DMS79 treated with DMSO at 0.1 percent for 48 hours (cell line): ENCODE measurements around the gene ADGRV1.

Source experiments
- DNase-seq: peaks from one replicate; lab custom pipeline; 2025; lab: John Stamatoyannopoulos, UW

ADGRV1 gene

GRCh38 chr5:91171322-91171721 is 612.7 kb downstream of the ADGRV1 start:
- no peak for DNase-seq

GRCh38 chr5:91174396-91174795 is 615.8 kb downstream of the ADGRV1 start:
- no peak for DNase-seq

DNA sequence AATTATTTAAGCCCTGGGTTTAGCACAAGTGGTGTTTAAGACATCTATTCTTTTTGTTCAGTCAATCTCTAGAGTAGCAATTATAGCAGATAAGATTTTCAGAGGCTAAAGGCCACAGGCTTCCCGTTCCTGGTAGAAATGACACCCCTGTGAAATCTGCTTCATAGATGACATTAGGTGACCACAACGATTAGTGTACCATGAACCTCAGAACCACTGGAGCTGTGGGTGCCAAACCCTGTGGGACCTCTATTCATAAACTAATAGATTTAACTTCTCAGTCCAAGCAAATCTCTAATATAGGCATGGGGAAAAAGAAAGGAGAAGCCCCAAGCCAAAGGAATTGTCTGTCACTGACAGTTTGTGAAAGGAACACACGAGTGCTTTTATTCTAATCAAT is 617.1 kb downstream of the ADGRV1 start:
- DNase-seq, result no peak

- no peak for DNase-seq
These were observed 617.9 kb downstream of the ADGRV1 start for GRCh38 chr5:91176288-91177016.

DNA sequence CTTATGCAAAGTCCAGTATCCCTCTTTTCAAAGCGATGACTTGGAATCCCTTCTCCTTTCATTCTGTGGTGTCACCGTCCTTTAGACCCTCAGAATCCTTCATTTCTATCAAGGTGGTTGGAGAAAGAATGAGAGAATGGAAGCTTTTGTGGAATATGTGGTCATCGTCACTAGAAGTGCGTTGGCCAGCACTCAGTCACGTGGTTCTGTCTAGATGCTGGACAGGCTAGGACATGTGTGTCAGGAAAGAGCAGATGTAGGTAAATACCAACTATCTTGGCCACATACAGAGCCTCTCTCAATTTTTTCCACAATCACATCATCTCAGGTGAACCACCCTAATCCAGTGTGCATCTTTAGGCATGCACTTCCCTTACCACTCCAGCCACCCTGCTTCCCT is 618.5 kb downstream of the ADGRV1 start:
- no peak for DNase-seq

DNA sequence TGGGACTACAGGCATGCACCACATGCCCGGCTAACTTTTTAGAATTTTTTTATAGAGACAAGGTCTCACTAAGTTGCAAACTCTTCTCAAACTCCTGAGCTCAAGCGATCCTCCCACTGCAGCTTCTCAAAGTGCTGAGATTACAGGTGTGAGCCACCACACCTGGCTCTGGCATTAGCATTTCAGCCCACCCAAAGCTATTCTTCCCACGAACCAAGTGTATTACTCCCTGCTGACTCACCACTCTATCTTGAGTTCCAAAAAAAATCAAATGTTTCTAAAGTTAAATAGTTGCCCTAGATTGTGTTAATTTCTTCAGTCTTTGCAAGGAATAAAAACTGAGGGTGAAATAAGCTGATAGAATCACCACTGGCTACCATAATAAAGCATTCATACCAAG is 619.0 kb downstream of the ADGRV1 start:
- DNase-seq, result no peak

DNA sequence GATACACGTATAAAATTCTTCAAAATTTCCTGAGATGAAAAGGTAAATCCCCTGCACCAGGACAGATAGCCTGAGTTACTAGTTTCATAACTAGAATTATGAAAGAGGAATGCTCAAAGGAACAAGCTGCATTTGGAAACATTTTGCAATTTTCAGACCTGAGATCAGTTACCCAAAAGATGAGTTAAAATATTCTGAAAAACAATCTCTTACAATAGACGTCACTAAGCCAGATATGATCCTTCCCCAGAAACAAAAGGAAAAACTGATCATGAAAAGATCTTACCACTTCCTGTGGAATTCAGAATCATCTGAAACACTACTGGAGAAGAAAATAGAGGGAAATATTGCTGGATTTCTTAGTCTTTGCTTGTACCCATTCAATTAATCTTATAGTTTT is 619.9 kb downstream of the ADGRV1 start:
- DNase-seq, result no peak

DNA sequence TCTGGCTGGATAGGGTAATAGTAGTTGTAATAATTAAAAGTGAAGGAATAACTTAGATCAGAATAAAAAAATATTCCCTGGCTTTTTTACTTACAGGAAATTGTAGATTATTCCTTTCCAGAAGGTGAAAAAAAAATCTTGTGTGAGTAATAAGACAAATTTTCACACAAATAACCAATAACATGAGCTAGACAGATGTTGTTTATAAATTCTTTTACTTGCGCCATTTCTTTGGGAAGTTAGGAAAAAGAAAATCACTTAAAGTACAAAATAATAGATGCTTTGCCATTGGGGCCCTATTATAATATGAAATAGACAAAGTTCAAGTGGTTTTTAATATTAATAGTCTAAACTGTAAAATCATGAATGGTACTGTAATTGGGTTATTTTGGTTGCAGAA is 620.4 kb downstream of the ADGRV1 start:
- no peak for DNase-seq

DNA sequence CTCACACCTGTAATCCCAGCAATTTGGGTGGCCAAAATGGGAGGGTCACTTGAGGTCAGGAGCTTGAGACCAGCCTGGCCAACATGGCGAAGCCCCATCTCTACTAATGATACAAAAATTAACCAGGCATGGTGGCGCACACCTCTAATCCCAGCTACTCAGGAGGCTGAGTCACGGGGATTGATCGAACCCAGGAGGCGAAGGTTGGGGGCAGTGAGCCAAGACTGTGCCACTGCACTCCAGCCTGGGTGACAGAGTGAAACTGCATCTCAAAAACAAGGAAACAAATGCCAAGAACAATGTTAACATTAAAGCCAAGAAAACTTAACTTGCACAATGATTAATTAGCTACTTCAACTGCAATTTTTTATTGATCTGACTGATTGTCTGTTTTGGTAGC is 621.9 kb downstream of the ADGRV1 start:
- DNase-seq, result no peak

GRCh38 chr5:91182763-91183162 is 624.2 kb downstream of the ADGRV1 start:
- no peak for DNase-seq

GRCh38 chr5:91183743-91184142 is 625.1 kb downstream of the ADGRV1 start:
- no peak for DNase-seq

DNA sequence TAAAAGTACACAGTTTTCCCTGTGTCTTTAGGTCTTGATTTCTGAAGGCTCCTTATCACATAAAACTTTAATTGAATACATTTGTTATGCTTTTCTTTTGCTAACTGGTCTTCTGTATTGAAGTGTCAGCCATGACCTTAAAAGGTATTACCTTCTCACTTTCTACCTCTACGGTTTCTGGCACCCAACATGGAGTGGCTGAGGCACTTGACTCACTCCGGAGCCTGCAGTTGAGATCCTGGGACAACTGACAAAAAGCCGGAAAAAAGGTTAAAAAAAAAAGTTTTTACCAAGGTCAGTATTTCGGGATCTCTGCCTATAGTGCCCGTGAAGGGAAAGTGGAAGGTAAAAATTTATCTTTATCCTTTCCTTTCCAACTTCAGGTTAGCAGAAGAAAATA is 627.5 kb downstream of the ADGRV1 start:
- DNase-seq, result no peak

- no peak for DNase-seq
These were observed 628.4 kb downstream of the ADGRV1 start for GRCh38 chr5:91187032-91187431.

DNA sequence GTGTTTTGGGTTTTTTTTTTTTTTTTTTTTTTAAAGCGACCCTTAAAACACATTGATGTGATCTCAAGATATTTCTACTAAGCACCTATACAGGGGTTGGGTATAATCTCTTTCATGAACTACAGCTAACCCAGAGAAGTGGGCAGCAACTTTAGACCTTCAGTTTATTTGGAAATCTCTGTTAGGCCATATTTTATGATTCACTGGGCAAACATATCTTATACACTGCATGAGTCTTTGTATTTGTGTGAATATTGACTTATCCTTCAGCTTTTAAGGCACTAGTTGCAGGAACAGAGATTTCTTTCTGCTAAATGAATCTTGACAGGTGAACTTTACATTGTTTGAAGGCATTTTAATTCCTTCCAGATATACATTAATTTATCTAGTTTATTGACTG is 630.2 kb downstream of the ADGRV1 start:
- no peak for DNase-seq

- DNase-seq, result no peak
These were observed 631.1 kb downstream of the ADGRV1 start for GRCh38 chr5:91189480-91190313.

GRCh38 chr5:91190314-91190690 is 631.7 kb downstream of the ADGRV1 start:
- no peak for DNase-seq

GRCh38 chr5:91194824-91195381 is 636.3 kb downstream of the ADGRV1 start:
- no peak for DNase-seq

GRCh38 chr5:91200692-91201091 is 642.1 kb downstream of the ADGRV1 start:
- DNase-seq, result no peak

DNA sequence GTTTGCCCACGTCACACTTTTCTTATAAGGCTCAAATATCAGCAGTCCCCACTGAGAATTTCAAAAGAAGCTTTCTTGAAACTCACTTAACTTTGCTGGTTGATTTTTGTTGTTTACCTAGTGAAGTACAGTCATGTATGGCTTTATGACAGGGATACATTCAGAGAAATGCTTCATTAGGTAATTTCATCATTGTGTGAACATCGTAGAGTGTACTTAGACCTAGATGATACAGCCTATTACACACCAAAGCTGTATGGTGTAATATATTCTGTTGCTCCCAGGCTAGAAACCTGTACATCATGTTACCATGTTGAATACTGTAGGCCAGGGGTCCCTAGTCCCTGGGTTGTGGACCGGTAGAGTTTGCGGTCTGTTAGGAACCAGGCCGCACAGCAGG is 647.5 kb downstream of the ADGRV1 start:
- no peak for DNase-seq

- no peak for DNase-seq
These were observed 648.1 kb downstream of the ADGRV1 start for GRCh38 chr5:91206734-91207133.

DNA sequence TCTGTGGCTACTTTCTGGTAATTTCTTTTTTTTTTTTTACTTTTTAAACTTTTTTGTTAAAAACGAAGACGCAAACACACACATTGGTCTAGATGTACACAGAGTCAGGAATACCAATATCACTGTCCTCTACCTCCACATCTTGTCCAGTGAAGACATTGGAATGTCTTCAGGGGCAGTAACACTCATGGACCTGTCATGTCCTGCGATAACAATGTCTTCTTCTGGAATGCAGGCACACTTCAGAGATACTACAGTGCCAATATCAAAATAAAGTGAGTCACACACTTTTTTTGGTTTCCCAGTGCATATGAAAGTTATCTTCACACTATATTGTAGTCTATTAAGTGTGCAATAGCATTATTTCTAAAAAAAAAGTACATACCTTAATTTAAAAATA is 648.7 kb downstream of the ADGRV1 start:
- no peak for DNase-seq

- DNase-seq, result no peak
These were observed 653.6 kb downstream of the ADGRV1 start for GRCh38 chr5:91211997-91212713.

DNA sequence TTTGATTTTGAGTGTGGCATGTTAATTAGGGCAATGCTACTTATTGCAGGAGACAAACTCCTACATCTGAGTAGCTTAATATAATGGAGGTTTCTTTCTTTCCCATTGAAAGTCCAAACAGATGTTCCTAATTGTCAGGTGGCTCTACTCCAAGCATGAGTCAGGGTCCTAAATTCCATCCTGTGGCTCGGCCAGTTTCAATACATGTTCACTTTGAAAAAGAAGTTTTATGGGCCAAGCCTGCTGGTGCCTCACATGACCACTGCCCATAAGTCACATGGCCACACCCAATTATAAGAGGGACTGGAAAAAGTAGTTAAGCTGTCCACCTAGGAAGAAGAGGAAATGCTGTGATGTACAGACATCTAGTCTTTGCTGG is 654.1 kb downstream of the ADGRV1 start:
- DNase-seq, result no peak
